ENCODE measurements around the gene ZNF558. TPM values are rescaled to one million over a fixed set of nuclear protein-coding genes. Genes with fewer than 3 reads are reported as not detected.
"Not testable (repeated sequence)": the region's sequence is repeated elsewhere in the genome, so short reads cannot be mapped to it uniquely, and the experiment has no call there.

Gene ZNF558
- total RNA-seq, 1 donor from 2014 or later: 3.6 TPM

DNA sequence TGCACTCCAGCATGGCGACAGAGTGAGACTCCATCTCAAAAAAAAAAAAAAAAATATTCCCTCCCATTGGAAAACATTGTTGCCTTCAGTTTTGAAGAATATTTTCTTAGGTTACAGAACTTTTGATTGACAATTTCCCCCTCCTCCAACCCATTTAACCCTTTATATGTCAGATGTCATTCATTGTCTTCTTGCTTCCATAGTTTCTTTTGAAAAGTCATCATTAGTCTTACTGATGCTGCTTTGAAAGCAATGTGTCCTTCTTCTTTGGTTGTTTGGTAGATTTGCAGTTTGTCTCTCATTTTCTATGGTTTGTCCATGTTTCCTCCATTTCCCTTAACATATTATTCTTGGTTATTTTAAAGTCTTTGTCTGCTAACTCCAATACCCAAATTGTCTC lies 25.4 kb downstream of the ZNF558 start:
- no peak for DNase-seq (ENCODE audit: low read depth in 2 of 2)

DNA sequence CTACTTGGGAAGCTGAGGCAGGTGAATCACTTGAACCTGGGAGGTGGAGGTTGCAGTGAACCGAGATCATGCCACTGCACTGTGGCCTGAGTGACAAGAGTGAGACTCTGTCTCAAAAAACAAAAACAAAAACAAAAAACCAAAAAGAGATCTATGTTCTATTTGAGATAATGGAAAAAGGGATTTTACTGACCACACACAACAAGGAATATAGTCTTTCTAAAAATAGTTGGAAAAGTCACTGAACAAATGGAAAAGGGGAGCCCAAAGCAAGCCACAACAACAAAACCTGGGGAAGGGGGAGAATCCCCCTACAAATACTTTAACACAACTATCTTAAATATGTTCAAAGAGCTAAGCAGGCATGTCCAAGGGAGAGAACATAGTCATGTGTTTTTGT lies 37.3 kb downstream of the ZNF558 start:
- DNase-seq (ENCODE audit: low read depth in 2 of 2): no peak

DNA sequence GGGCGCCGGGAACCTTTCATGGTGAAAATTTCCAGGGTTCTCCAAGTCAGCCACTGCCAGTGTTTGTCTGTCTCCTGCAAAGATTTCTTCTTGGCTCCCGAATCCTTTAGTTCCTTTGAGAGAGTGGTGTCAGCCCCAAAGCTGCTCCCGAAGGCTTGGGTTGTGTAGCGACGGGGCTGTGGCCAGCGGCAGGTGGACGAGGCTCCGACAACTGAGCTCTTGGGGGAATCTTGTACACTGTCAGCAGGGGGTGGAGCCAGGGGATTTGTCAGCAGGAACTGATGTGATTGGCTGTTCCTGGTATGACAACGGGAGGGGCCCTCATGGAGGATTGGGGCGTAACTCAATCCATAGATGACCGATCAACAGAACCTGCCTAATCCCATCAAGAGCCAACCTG lies 58.5 kb downstream of the ZNF558 start:
- not testable (repeated sequence) for DNase-seq (ENCODE audit: low read depth in 2 of 2)

- DNase-seq (ENCODE audit: low read depth in 2 of 2): not testable (repeated sequence)
These were observed 62.8 kb downstream of the ZNF558 start for GRCh38 chr19:8769265-8769664.

GRCh38 chr19:8767257-8767656 lies 64.8 kb downstream of the ZNF558 start:
- DNase-seq (ENCODE audit: low read depth in 2 of 2): not testable (repeated sequence)

Other genes starting within 250 kb of the ZNF558 start
- gene ADAMTS10, start 221.6 kb downstream of the ZNF558 start, total RNA-seq: 4.1 and 17.1 TPM in 2 replicates
- gene NFILZ, start 201.7 kb downstream of the ZNF558 start, total RNA-seq: not detected in 2 replicates
- not detected in 2 replicates for gene ACTL9, start 133.5 kb downstream of the ZNF558 start, total RNA-seq
- not detected in 2 replicates for gene OR2Z1, start 110.7 kb downstream of the ZNF558 start, total RNA-seq
- not detected in 2 replicates for gene MBD3L1, start 73 bp upstream of the ZNF558 start, total RNA-seq
- under 0.01 TPM in 1 of 2 replicates, not detected in the other for gene MUC16, start 178.1 kb upstream of the ZNF558 start, total RNA-seq

Measured in lung microvascular endothelial cell (primary cell).